Measurements from ENCODE around the gene MFNG.

The MFNG gene

DNA sequence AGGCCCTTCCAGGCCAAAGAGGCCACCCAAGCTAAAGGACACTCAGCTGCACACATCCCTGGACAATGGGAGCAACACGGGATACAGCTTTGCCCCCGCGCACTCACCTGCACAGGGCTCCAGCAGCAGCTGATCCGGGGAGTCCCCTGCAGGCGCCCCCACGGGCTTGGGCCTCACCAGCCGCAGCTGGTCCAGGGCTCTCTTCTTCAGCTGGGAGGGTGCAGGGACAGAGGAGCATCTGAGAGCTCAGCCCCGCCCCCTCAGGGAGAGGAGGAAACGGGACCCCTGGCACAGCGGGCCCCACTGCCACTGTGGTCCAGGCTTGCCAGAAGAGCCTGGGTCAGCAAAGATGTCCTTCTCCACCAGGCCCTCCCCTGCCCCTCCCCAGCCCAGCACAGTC lies 7.8 kb upstream of the MFNG start:
- no peak for DNase-seq (ENCODE audit: low read depth)

- DNase-seq (ENCODE audit: low read depth): peak; percentile 17
These were observed 6.5 kb upstream of the MFNG start for GRCh38 chr22:37492428-37493344.

DNA sequence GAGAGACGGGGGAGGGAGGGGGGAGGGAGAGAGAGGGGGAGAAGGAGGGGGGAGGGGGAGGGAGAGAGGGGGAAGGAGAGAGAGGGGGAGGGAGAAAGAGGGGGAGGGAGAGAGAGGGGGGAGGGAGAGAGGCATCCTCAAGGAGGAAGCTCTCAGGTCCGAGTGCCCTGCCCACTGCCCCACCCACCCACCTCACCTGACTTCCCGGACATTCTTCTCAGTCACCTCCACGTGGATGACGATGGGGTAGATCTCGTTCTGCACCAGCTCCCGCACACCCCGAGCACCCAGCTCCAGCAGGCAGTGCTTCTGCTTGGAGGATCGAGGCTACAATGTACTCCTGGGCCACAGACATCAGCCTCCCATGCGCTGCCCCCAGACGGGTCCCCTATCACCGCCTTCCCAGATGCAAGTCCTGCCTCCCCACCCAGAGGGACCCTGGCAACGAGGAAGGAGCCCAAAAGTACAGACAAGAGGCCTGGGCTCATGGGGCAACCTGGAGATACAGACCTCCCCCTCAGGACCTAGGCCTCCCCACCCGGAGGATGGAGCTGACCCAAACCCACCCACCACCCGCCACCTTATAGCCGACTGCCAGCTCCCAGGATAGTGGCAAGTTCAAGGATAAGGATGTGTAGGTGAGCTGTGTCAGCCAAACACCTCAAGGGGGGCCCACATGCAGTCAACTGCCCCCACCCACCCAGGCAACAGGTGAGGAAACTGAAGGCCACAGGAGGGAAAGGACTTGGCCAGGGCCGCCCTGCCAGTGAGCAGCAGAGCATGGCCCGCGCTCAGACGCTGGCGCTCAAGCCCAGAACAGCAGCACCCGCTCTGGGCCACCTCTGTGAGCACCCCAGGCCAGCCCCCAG lies 5.6 kb upstream of the MFNG start:
- DNase-seq (ENCODE audit: low read depth): no peak

- DNase-seq (ENCODE audit: low read depth): no peak
These were observed 4.9 kb upstream of the MFNG start for GRCh38 chr22:37491106-37491505.

DNA sequence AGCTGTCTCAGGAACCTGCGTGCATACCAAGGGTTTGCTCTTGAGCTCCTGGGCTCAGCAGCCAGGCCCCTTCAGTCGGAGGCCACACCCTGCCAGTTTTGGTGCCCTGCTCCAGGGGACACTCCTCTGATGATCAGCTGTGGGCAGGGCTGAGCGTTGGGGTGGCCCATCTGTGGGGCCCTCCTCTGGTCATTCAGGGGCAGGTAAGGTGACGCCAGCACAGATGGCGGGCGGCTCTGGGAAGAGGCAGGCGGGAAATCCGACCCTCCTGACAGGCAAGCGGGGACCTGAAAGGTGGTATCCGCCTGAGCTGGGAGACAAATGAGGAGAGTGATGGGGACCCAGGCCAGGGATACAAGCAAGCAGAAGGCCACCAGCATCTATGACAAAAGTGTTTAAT lies 3.8 kb upstream of the MFNG start:
- no peak for DNase-seq (ENCODE audit: low read depth)

DNA sequence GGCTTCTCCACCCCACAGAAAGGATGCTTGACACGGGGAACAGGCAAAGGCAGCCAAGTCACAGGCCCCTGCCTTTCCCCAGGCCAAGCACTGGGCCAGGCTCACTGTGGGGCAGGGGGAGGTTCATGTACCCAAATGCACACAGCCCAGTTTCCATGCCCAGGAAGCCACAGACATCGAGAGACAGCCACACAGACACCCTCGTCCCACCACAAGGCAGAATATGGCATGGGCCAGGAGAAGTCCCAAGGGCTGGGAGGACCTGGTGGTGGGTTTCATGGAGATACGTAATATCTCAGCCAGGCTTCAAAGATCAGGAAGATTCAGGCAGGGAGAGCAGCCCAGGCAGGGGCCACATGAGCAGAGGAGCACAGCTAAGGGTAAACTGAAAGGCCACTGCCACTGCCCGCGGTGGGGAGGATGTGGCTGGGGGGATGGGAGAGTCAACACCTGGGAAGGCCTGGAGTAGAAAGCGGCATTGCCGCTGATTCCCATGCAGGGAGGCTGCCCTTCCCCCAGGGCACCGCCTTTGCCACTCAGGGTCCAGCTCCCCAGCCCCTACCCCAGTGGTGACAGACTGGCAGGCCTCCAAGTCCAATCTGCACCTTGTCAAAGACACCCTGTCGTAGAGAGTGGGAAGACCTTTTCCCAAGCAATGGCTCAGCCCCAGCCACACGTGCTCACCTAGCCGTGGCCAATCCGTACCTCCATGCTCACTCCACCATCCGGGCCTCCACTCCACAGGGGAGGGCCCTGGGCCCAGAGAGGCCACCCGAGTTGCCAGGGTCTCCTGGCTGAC lies 2.4 kb upstream of the MFNG start:
- no peak for DNase-seq (ENCODE audit: low read depth)

GRCh38 chr22:37487571-37487970 lies 1.4 kb upstream of the MFNG start:
- DNase-seq (ENCODE audit: low read depth): no peak

- DNase-seq (ENCODE audit: low read depth): no peak
These were observed 945 bp upstream of the MFNG start for GRCh38 chr22:37487129-37487528.

DNA sequence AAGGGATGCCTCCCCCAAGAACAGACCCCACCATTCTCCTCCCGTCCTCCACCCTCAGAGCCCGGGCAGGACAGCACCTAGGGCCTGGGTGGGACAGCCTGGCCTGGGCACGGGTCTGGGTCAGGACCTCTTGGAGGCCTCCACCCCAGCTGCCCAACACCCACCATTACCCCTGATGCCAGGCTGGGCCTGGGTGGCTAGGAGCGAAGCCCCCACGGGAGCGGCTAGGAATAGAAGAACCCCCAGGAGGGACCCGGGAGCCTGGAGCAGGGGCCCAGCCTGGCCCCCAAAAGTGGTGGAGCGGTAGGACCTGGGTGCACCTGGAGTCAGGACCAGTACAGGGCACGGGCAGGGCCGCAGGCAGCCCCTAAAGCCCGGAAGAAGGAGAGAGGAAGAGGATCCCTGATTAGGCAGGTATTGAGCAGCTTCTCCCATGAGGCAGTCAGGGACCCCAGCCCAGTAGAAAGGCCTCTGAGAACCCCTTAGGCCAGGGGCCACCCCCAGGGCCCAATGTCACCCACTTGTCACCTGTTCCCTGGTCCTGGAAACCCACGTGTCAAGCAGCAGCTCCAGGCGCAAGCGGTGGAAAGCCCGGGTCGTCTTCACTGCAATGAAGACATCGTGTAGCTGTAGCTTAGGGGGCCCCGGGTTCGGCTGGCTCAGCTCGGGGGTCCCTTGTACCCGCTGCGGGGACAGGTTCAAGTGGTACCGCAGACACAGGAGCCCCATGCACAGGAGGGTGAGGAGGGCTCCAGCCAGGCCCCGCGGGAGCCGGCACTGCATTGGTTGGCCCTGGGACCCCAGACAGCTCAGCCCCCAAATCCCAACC lies 575 bp downstream of the MFNG start:
- no peak for DNase-seq (ENCODE audit: low read depth)

DNA sequence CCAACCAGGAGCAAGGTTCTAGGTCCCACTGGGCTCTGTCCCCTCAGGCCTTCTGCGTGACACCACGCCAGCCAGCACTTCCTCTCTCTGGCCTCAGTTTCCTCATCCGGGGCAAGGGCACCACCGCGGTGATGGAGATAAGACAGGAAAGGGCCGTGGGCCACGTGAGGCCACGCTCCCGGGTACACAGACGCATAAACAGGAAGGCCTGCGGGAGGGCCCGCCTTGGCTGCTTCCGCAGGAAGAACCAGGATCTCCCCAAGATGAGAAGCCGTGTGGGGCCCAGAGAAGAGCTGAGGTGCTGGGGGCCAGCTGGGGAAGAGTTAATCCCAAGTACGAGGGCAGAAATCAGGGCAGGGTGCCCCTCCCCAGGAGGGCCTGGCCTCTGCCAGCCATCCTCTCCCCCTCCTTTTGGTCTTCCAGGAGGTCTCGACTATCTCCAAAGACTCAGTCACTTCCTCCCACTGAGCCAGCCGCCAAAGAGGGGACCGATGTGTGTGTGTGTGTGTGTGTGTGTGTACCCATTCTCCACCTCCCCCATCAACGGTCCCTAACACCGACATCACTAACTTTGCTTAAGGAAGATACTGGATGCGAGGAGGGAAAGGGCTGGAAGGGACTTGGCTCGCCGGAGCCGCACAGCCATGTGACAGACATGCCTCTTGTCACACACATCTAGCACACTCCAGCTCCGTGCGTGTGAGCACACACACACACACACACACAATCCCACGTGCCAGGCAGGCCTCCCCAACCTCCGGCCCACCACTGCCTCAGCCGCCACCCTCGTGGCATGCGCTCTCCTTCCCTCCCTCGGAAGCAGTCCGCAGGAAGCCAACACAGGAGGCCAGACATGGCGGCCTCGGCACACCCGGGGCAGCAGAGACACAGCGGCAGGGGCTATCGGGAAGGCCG lies 1.4 kb downstream of the MFNG start:
- DNase-seq (ENCODE audit: low read depth): no peak

DNA sequence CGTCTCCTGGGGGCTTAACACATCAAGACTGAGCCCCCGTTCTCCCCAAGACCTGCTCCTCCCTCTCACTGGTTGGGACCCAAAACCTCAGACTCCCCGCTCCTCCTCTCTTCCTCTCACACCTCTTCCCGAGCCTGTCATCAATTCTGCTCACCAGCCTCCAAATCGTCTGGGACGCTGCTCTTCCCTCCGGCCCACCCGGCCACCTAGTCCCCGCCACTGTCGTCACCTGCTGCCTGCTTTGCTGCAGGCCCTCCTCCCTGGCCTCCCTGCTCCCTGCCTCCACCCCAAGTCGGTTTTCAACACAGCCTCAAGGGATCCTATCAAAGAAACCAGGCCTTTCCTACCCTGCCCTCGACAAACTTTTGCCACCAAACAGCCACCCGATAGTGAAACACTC lies 3.1 kb downstream of the MFNG start:
- no peak for DNase-seq (ENCODE audit: low read depth)

- no peak for DNase-seq (ENCODE audit: low read depth)
These were observed 3.9 kb downstream of the MFNG start for GRCh38 chr22:37482244-37482643.

- DNase-seq (ENCODE audit: low read depth): no peak
These were observed 4.8 kb downstream of the MFNG start for GRCh38 chr22:37481347-37481907.

GRCh38 chr22:37480387-37481346 lies 5.5 kb downstream of the MFNG start:
- no peak for DNase-seq (ENCODE audit: low read depth)

- no peak for DNase-seq (ENCODE audit: low read depth)
These were observed 7.0 kb downstream of the MFNG start for GRCh38 chr22:37479196-37479595.

- no peak for DNase-seq (ENCODE audit: low read depth)
These were observed 9.5 kb downstream of the MFNG start for GRCh38 chr22:37476389-37477329.

GRCh38 chr22:37474447-37475090 lies 11.6 kb downstream of the MFNG start:
- no peak for DNase-seq (ENCODE audit: low read depth)

All from non-pigmented ciliary epithelial cell (primary cell).